Fibroblast of mammary gland (primary cell): ENCODE results near the gene GRIFIN.

Experiments used
- DNase-seq: peaks from one replicate; pipeline ENCODE4 v3.0.0-alpha.2; 2010; ENCODE audit warnings: low read depth
- H3K4me3 ChIP-seq: 2 replicates; pipeline ENCODE4 v1.5.1; 2011; ENCODE audit warnings: low read depth, mild to moderate bottlenecking, low read length, moderate library complexity; ENCODE audit not compliant: control insufficient read depth
- TF ChIP-seq, protein P1 (sequence below): conservative IDR thresholded peaks from 2 replicates; pipeline ENCODE4 v1.5.1; 2011; ENCODE audit warnings: low read depth, low read length, inconsistent platforms; ENCODE audit not compliant: control insufficient read depth, insufficient read depth

The GRIFIN gene

DNA sequence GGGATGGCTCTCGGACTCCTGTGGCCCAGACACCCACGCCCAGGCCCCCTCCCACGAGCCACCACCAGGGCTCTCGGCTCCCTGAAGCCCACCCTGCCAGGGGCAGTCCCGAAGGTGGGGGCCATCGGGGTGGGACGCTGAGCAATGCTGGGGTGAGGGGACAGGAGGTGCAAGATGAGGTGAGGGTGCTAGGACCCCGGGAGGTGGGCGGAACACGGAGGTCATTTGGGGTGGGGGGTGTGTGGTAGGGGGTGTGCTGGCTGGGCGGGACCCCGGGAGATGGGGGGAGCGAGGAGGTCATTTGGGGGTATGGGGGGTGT is 26.4 kb upstream of the GRIFIN start:
- no peak for DNase-seq
- TF ChIP-seq, protein P1, sequence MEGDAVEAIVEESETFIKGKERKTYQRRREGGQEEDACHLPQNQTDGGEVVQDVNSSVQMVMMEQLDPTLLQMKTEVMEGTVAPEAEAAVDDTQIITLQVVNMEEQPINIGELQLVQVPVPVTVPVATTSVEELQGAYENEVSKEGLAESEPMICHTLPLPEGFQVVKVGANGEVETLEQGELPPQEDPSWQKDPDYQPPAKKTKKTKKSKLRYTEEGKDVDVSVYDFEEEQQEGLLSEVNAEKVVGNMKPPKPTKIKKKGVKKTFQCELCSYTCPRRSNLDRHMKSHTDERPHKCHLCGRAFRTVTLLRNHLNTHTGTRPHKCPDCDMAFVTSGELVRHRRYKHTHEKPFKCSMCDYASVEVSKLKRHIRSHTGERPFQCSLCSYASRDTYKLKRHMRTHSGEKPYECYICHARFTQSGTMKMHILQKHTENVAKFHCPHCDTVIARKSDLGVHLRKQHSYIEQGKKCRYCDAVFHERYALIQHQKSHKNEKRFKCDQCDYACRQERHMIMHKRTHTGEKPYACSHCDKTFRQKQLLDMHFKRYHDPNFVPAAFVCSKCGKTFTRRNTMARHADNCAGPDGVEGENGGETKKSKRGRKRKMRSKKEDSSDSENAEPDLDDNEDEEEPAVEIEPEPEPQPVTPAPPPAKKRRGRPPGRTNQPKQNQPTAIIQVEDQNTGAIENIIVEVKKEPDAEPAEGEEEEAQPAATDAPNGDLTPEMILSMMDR = no peak
- no peak overlapping the region for H3K4me3 ChIP-seq

DNA sequence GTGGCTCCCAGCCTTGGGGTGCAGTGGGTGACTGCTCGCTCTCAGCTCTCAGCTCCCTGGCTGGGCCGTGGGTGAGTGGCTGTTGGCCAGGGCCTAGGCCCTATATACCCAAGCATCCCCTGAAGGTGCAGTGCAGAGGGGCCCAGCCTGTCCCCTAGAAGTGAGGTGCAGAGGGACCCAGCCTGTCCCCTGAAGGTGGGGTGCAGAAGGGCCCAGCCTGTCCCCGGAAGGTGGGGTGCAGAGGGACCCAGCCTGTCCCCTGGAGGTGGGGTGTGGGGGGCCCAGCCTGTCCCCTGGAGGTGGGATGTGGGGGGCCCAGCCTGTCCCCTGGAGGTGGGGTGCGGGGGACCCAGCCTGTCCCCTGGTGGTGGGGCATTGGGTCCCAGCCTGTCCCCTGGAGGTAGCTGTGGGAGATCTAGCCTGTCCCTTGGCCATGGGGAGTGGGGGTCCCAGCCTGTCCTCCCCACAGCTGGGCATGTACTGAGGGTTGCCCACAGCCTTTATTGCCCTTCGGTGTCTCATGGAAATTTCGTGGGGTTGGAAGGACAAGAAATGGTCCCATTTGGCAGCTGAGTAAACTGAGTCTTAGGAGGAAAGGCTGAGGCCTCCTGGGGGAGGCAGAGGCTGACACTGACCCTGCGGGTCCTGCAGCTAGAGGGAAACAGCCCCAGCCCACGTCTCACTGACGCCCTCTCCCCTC is 25.9 kb upstream of the GRIFIN start:
- DNase-seq = no peak
- TF ChIP-seq, protein P1 = no peak
- no peak overlapping the region for H3K4me3 ChIP-seq

DNA sequence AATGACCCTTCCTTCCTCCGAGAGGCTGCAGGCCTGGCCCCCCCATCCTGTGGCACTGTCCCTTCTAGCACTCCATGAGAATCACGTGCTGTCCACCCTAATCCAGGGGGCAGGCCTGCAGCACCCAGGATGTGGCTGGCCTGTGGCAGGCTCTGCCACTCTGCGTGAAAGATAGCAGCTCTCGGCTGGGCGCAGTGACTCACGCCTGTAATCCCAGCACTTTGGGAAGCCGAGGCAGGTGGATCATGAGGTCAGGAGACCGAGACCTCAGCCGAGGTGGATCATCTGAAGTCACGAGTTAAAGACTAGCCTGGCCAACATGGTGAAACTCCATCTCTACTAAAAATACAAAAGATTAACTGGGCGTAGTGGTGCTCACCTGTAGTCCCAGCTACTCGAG is 24.5 kb upstream of the GRIFIN start:
- TF ChIP-seq, protein P1 = no peak
- no peak for DNase-seq

DNA sequence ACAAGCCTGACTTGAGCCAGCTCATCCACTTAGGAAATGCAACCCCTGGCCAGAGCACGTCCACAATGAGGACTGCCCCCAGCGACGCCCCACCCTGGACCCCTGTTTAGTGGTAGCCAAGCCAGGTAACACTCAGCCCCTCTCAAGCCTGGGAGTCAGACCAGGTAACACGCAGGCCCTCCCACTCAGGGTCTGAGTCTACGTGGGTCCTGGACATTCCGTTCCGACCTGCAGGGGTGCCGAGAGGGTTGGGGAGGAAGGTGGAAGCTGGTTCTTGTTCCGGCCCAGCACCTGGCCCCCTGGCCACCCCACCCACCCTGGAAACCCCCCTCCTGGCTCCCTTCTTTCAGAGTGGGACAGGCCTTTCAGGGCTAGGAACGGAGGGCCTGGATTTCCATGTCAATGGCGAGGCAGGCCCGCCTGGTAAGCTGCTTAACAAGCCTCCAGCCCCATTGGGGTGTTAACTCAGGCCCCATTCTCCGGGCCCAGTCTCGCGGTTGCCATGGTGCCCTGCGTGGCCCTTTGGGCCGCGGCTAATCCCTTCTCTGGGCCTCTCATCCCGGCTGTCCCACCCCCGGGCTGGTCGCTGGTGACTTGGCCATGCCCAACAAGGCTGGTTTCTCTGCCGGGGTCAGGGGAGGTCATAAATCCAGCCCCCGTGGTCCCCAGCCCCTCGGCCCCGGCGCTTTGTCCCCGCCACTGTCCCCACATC is 23.7 kb upstream of the GRIFIN start:
- no peak for DNase-seq
- TF ChIP-seq, protein P1 = no peak

More for the DNA sequence above, 24.5 kb upstream of the GRIFIN start:
- H3K4me3 ChIP-seq = no peak overlapping the region

DNA sequence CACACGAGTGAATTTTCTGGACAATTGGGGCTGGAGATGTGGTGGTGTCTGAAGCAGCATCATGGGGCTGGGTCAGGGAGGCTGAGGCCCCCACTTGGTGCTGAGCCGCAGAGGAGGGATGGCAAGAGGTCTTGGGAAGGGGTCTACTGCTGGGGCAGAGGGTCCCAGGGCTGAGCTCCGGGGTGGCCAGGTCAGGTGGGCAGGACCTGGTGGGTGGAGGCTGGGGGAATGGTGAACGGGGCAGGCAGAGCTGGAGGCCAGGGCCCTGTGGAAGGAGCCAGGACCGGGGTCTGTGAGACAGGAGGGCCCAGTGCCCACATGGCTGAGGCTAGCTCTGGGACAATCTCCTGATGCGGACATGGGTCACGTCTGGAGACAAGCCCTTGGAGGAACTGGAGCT is 23.0 kb upstream of the GRIFIN start:
- TF ChIP-seq, protein P1 = no peak
- DNase-seq = no peak
- H3K4me3 ChIP-seq = no peak overlapping the region

More for the DNA sequence above, 23.7 kb upstream of the GRIFIN start:
- no peak overlapping the region for H3K4me3 ChIP-seq

DNA sequence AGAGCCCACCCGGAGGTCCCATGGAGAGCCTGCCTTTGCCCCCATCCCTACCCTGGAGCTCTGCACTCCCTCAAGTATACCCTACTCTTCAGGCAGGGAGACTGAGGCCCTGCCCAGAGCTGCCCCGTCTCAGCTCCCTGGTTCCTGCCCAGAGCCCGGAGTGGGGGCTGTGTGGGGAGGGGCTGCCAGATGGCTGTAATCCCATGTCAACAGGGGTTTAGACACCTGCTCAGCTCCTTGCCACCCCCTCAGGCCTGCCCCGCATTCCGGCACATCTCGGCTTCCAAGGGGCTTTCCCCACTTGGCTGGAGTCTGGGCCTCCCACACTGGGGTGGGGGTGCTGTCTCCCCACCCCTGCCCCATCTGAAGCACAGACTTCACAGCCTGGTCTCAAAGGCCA is 22.5 kb upstream of the GRIFIN start:
- TF ChIP-seq, protein P1 = no peak
- H3K4me3 ChIP-seq = no peak overlapping the region
- DNase-seq = no peak
